OCI-LY1 (cell line): ENCODE data around the gene DNAH8.
"Not testable (repeated sequence)": the region's sequence is repeated elsewhere in the genome, so short reads cannot be mapped to it uniquely, and the experiment has no call there.

ENCODE experiments used
- H2AFZ ChIP-seq: fragments of 200-600 bp; sonication (generic), shearing (Covaris generic); 2 replicates; pipeline ENCODE4 v1.6.0; 2014; ENCODE audit warnings: antibody characterized with exemption, mild to moderate bottlenecking, low read length
- H3F3A ChIP-seq: fragments of 200-600 bp; sonication (generic), shearing (Covaris generic); 2 replicates; pipeline ENCODE4 v1.6.0; 2014; ENCODE audit warnings: mild to moderate bottlenecking, antibody characterized with exemption, low read length, moderate library complexity; ENCODE audit not compliant: insufficient read depth
- H3K27ac ChIP-seq: fragments of 200-600 bp; sonication (generic); 2 replicates; pipeline ENCODE4 v1.5.1; 2014; ENCODE audit warnings: low read length, mixed run types, mild to moderate bottlenecking, low read depth; ENCODE audit not compliant: poor library complexity, severe bottlenecking
- H3K27me3 ChIP-seq: fragments of 200-600 bp; sonication (generic); 2 replicates; pipeline ENCODE4 v1.6.0; 2014; ENCODE audit warnings: antibody characterized with exemption, mild to moderate bottlenecking, low read length, moderate library complexity; ENCODE audit not compliant: insufficient read depth
- H3K36me3 ChIP-seq: fragments of 200-600 bp; sonication (generic); 2 replicates; pipeline ENCODE4 v1.6.1; 2014; ENCODE audit warnings: mild to moderate bottlenecking, antibody characterized with exemption, low read length, moderate library complexity, mixed read lengths; ENCODE audit not compliant: insufficient read depth
- H3K4me1 ChIP-seq: fragments of 200-600 bp; sonication (generic); 2 replicates; pipeline ENCODE4 v1.5.1; 2014; ENCODE audit warnings: mild to moderate bottlenecking, low read length, moderate library complexity; ENCODE audit not compliant: insufficient read depth, severe bottlenecking
- H3K4me2 ChIP-seq: fragments of 200-600 bp; sonication (generic), shearing (Covaris generic); 2 replicates; pipeline ENCODE4 v1.6.1; 2014; ENCODE audit warnings: low read length
- H3K4me3 ChIP-seq: fragments of 200-600 bp; sonication (generic); 2 replicates; pipeline ENCODE4 v1.5.1; 2014; ENCODE audit warnings: low read length, low read depth, mild to moderate bottlenecking, mixed read lengths; ENCODE audit not compliant: poor library complexity, severe bottlenecking
- H3K79me2 ChIP-seq: fragments of 200-600 bp; shearing (Covaris generic); 2 replicates; pipeline ENCODE4 v1.6.1; 2016; ENCODE audit warnings: mixed run types, low read length, mixed read lengths; ENCODE audit not compliant: insufficient read depth
- H3K9ac ChIP-seq: fragments of 200-600 bp; sonication (generic), shearing (Covaris generic); 2 replicates; pipeline ENCODE4 v1.6.1; 2014; ENCODE audit warnings: mild to moderate bottlenecking, low read length, mixed read lengths
- H3K9me2 ChIP-seq: fragments of 200-600 bp; sonication (generic), shearing (Covaris generic); 2 replicates; pipeline ENCODE4 v1.6.1; 2014; ENCODE audit warnings: low read depth, mild to moderate bottlenecking, low read length, mixed read lengths
- H3K9me3 ChIP-seq: fragments of 200-600 bp; shearing (Covaris generic); 2 replicates; pipeline ENCODE4 v1.6.1; 2014; ENCODE audit warnings: low read length, mixed read lengths
- H4K20me1 ChIP-seq: fragments of 200-600 bp; sonication (generic), shearing (Covaris generic); 2 replicates; pipeline ENCODE4 v1.6.0; 2016; ENCODE audit warnings: mild to moderate bottlenecking, low read length; ENCODE audit not compliant: insufficient read depth
- CTCF ChIP-seq: fragments of 200-600 bp; sonication (generic), shearing (Covaris generic); IDR thresholded peaks from 2 replicates; pipeline ENCODE4 v1.5.1; 2017; ENCODE audit warnings: mild to moderate bottlenecking, antibody characterized with exemption, low read length, moderate library complexity, mixed read lengths
- EZH2 ChIP-seq: fragments of 200-600 bp; sonication (generic), shearing (Covaris generic); IDR thresholded peaks from 2 replicates; pipeline ENCODE4 v1.8.0; 2017; ENCODE audit warnings: borderline replicate concordance, mixed run types, mild to moderate bottlenecking, antibody characterized with exemption, low read length, moderate library complexity, mixed read lengths

Gene DNAH8

GRCh38 chr6:38873001-38873400, 157.9 kb downstream of the DNAH8 start:
- Histone ChIP-seq H3K79me2 (no peaks in the 10 kb centered on the region), H3F3A (no peaks in the 10 kb centered on the region), H3K27ac (no peak overlapping the region), H4K20me1 (no peaks in the 10 kb centered on the region), H2AFZ (no peak overlapping the region), H3K9me2 (no peaks in the 10 kb centered on the region), H3K9me3 (no peaks in the 10 kb centered on the region), H3K4me1 (no peaks in the 10 kb centered on the region), H3K27me3 (no peaks in the 10 kb centered on the region), H3K36me3 (no peaks in the 10 kb centered on the region), H3K4me3 (no peak overlapping the region), H3K4me2 (no peak overlapping the region), H3K9ac (no peak overlapping the region)
- TF ChIP-seq EZH2 (no peak), CTCF (no peak)

GRCh38 chr6:38873816-38874215, 158.7 kb downstream of the DNAH8 start:
- not testable (repeated sequence) for H3K9ac ChIP-seq, H3F3A ChIP-seq, H4K20me1 ChIP-seq, H2AFZ ChIP-seq, H3K36me3 ChIP-seq, H3K27ac ChIP-seq, H3K4me1 ChIP-seq, H3K9me2 ChIP-seq, H3K27me3 ChIP-seq, H3K9me3 ChIP-seq, H3K4me3 ChIP-seq, H3K79me2 ChIP-seq, H3K4me2 ChIP-seq

DNA sequence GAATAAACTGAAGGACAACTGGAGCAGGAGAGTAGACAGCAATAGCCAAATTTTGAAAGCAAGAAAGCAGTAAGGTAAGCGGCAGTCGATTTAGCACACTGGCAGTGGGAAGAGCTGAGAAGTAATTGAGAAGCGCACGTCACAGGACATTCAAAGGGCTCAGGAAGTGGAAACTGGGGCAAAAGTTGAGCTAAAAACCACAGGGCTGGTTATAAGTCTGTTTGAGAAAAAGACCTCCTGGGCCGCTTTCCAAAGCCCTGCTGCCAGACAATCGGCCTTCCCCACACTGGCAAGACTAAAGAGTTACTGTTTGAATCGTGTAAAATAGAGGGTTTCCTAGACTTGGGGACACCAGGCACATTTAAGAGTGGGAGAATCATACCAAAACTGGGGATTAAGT, 161.4 kb downstream of the DNAH8 start:
- H3K27me3 ChIP-seq, result no peaks in the 10 kb centered on the region
- no peak overlapping the region for H3K4me2 ChIP-seq
- no peak overlapping the region for H3K27ac ChIP-seq
- H3K36me3 ChIP-seq, result no peaks in the 10 kb centered on the region
- no peaks in the 10 kb centered on the region for H4K20me1 ChIP-seq
- no peak overlapping the region for H3K4me3 ChIP-seq
- H3K9ac ChIP-seq, result no peak overlapping the region
- H3K9me3 ChIP-seq, result no peaks in the 10 kb centered on the region
- H3K4me1 ChIP-seq, result no peaks in the 10 kb centered on the region
- TF ChIP-seq CTCF, result no peak
- TF ChIP-seq EZH2, result no peak
- no peak overlapping the region for H2AFZ ChIP-seq
- no peaks in the 10 kb centered on the region for H3K79me2 ChIP-seq
- no peaks in the 10 kb centered on the region for H3F3A ChIP-seq
- H3K9me2 ChIP-seq, result no peaks in the 10 kb centered on the region

DNA sequence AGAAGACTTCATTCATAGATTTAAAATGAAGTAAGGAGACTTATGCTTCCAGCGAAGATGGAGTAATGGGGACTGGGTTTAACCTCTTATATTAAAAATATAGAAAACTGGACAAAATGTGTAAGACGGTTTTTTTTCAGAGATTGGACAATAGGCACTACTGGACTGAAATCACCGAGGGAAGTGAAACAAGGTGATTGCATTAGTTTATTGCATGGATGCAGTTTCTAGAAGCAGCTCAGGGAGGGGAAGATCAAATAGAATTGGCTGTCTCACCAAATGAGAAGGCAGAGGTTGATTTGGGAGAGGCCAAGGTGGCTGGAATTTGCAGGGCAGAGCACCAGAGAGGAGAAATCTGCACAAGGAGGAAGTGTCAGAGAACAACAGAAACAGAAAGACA, 162.6 kb downstream of the DNAH8 start:
- no peaks in the 10 kb centered on the region for H3F3A ChIP-seq

More for the DNA sequence above, 162.6 kb downstream of the DNAH8 start:
- H3K4me1 ChIP-seq, result no peaks in the 10 kb centered on the region
- no peaks in the 10 kb centered on the region for H3K9me3 ChIP-seq
- H3K9ac ChIP-seq, result no peak overlapping the region
- no peak overlapping the region for H3K4me2 ChIP-seq
- TF ChIP-seq EZH2 (no peak), CTCF (no peak)
- no peaks in the 10 kb centered on the region for H4K20me1 ChIP-seq
- no peaks in the 10 kb centered on the region for H3K79me2 ChIP-seq
- H3K4me3 ChIP-seq, result no peak overlapping the region
- no peaks in the 10 kb centered on the region for H3K27me3 ChIP-seq
- H3K36me3 ChIP-seq, result no peaks in the 10 kb centered on the region
- H3K27ac ChIP-seq, result no peak overlapping the region
- H2AFZ ChIP-seq, result no peak overlapping the region
- H3K9me2 ChIP-seq, result no peaks in the 10 kb centered on the region
